Measurements from ENCODE around the gene RBM38.
"Not testable (repeated sequence)": the region's sequence is repeated elsewhere in the genome, so short reads cannot be mapped to it uniquely, and the experiment has no call there.

Gene RBM38

GRCh38 chr20:57419479-57419878 is 28.3 kb downstream of the RBM38 start:
- not testable (repeated sequence) for DNase-seq (ENCODE audit: low spot score)

GRCh38 chr20:57420571-57421252 is 29.5 kb downstream of the RBM38 start:
- no peak for DNase-seq (ENCODE audit: low spot score)

- DNase-seq (ENCODE audit: low spot score) = no peak
These were observed 30.3 kb downstream of the RBM38 start for GRCh38 chr20:57421253-57422220.

- no peak for DNase-seq (ENCODE audit: low spot score)
These were observed 31.1 kb downstream of the RBM38 start for GRCh38 chr20:57422254-57422653.

GRCh38 chr20:57425150-57426013 is 34.2 kb downstream of the RBM38 start:
- DNase-seq (ENCODE audit: low spot score) = peak; percentile 75

- DNase-seq (ENCODE audit: low spot score) = no peak
These were observed 35.1 kb downstream of the RBM38 start for GRCh38 chr20:57426271-57426689.

- DNase-seq (ENCODE audit: low spot score) = no peak
These were observed 35.6 kb downstream of the RBM38 start for GRCh38 chr20:57426831-57427230.

- DNase-seq (ENCODE audit: low spot score) = no peak
These were observed 37.3 kb downstream of the RBM38 start for GRCh38 chr20:57428324-57429158.

GRCh38 chr20:57429159-57429496 is 37.9 kb downstream of the RBM38 start:
- DNase-seq (ENCODE audit: low spot score) = no peak

GRCh38 chr20:57429580-57430200 is 38.5 kb downstream of the RBM38 start:
- no peak for DNase-seq (ENCODE audit: low spot score)

GRCh38 chr20:57430201-57430596 is 39.0 kb downstream of the RBM38 start:
- DNase-seq (ENCODE audit: low spot score) = not testable (repeated sequence)

- no peak for DNase-seq (ENCODE audit: low spot score)
These were observed 40.3 kb downstream of the RBM38 start for GRCh38 chr20:57431539-57431835.

GRCh38 chr20:57432480-57432861 is 41.3 kb downstream of the RBM38 start:
- no peak for DNase-seq (ENCODE audit: low spot score)

- DNase-seq (ENCODE audit: low spot score) = peak; percentile 83
These were observed 41.8 kb downstream of the RBM38 start for GRCh38 chr20:57432862-57433491.

GRCh38 chr20:57433657-57434389 is 42.6 kb downstream of the RBM38 start:
- peak; percentile 31 for DNase-seq (ENCODE audit: low spot score)

GRCh38 chr20:57434390-57434700 is 43.1 kb downstream of the RBM38 start:
- DNase-seq (ENCODE audit: low spot score) = peak; percentile 41

GRCh38 chr20:57435105-57435497 is 43.9 kb downstream of the RBM38 start:
- no peak for DNase-seq (ENCODE audit: low spot score)

- DNase-seq (ENCODE audit: low spot score) = peak; percentile 64
These were observed 44.5 kb downstream of the RBM38 start for GRCh38 chr20:57435498-57436222.

GRCh38 chr20:57436223-57436545 is 45.0 kb downstream of the RBM38 start:
- no peak for DNase-seq (ENCODE audit: low spot score)

GRCh38 chr20:57437267-57437666 is 46.1 kb downstream of the RBM38 start:
- no peak for DNase-seq (ENCODE audit: low spot score)
